ENCODE measurements around the gene POC1B.

The POC1B gene

DNA sequence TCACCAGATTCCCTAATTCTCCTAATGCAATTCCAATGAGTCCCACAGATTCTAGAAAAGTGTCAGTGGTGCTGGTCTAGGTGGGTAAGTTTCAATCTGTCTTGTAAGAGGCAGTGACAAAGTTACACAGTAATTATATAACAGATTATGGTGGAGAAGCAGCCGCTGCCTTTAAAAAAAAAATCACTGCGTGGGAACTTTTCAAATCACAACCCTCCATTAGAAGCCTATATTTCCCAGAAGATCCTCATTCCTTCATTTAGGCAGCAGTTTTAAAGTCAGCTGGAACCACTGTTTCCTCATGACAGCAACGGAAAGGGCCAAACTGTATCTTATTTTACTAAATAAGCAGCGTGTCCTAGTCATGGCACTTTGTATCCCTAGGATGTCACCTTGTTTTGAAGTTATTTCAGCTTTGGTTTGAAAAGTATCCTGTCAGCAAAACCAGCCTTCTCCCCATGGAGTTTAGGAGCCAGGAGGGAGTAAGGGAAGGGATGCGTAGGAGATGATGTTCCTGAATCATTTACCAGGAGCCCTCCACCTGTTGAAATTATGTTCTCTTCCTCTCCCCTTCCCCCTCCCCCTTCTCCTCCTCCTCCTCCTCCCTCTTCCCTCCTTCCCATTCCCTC is 145.9 kb downstream of the POC1B start:
- no peak for DNase-seq

DNA sequence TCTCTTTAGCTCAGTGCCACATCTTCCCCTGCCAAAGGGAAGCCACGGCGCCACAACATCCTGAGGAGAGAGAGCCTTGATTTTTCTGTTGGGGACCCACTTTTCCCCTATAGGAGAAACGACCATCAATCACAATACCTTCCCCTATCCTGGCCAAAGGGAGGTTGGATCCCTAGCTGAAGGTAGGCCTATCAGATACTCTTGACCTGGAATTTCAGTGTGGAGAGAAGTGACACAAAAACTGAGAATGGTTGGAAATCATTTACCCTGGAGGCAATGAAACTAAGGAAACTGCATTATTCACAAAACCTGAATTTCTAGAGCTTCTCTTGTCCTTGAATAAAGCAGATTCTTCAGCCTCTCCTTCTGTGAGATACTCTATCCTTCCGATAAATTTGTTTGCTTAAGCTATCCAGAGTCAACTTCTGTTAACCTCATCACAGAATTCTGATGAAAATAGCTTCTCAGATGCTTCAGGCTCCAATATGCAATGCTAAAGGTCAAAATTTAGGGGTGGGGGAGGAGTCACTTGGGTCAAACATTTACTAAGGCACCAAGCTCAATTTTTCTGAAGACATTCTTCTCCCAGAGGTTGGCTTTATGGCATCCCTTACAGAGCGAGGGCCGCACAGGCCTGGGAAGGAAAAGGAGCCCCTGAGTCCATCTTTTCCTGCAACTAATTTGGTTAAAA is 146.6 kb downstream of the POC1B start:
- no peak for DNase-seq

- DNase-seq = no peak
Measured at GRCh38 chr12:89376844-89377243, 149.0 kb downstream of the POC1B start.

DNA sequence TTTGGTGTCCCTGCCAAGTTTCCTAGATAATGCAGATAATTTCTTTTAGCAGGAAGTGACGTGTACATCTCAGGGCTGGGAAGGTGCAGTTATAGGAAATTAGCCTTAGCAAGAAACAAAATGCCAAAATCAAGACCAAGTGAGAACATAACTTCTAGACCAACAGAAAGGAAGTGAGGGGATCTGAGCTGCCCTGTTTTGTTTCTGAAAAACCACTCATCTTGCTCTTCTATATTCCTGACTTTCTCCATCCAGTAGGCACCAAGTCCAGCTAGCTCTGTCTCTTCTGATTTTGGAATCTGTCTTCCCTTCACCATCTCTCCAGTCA is 149.7 kb downstream of the POC1B start:
- DNase-seq = no peak

DNA sequence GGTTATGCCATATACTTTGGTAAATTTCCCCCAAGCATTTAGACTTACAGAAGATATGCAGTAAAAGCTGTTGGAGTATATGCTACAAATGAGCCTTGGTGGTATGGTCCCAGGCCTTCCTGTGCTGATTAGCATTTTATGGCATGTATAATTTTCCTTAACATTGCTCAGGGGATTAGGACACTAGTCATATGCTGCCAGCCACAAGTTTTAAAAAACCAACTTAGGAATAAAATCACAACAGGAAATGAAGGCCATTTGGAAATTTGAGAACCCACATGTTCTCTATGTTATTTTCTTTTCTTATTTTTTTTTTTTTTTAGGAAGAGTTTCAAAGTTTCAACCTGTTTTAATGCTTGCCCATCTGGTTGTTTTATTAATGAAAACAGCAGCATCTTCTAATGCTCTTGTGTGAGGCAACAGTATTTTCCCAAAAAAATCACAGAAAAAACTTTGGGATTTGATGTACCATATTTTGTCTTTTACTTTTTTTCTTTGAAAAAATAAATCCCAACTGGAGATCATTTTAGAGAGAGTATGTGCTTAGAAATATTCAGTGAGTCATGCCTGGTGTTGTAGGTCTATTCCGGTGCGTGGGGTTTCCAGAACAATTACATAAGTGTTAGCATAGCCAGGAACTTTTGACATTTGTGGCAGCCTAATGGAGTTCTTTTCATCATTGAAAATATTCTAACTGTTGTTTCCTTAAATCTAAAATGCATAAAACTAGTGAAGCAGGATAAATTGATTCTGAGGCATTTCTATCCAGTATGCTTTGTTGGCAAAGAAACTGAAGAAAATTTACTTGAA is 151.9 kb downstream of the POC1B start:
- no peak for DNase-seq

- DNase-seq = no peak
Measured at GRCh38 chr12:89372584-89373370, 153.1 kb downstream of the POC1B start.

GRCh38 chr12:89370850-89371249 is 155.0 kb downstream of the POC1B start:
- DNase-seq = no peak

DNA sequence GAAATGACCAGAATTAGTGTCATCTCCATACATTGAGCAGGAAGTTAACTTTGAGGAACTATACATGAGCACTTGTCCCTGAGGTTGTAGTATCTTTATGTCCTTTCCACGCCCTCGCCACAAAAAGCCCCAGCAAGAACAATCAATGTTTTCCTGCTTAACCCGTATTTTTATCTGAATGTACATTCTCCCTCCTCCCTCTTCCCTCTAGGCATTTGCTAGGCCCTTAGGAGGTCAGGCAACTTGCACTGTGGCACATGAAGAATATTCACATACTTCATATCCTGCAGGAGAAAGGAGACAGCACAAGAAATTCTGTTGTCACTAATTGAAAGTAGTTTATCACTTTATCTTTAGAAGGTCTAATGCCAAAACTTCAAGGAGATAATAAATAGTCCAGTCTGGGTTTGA is 155.4 kb downstream of the POC1B start:
- DNase-seq = no peak

Data from stimulated activated CD8-positive, alpha-beta memory T cell treated with anti-CD3 and anti-CD28 coated beads, Interleukin-4, amount 100 ng/mL, for 48 hours (primary cell).